Measurements from ENCODE around the gene PLCH2. TPM values are rescaled to one million over a fixed set of nuclear protein-coding genes. Genes with fewer than 3 reads are reported as not detected.

PLCH2 gene
- total RNA-seq, 1 experiment from 2014 or later = 0.27 TPM

- intact Hi-C loops (cut with micrococcal nuclease; ENCODE audit: unreplicated experiment) = no loop called here
- DNase-seq = no peak
- TF ChIP-seq CTCF (IDR thresholded peaks at IDR 0.05; ENCODE audit: insufficient read depth in 1 of 2, low read depth in 1 of 2, low read length in 1 of 2, severe bottlenecking in 1 of 2, unreplicated experiment in 1 of 2) = no peak
- ChIA-PET CTCF (interaction anchor here (0.6 kb wide), 1 partner anchor 51 kb away, joined by 5 read pairs; no protein-coding TSS in a partner anchor), POLR2A (interaction anchor here (0.7 kb wide), 1 partner anchor 9 kb away, joined by 4 read pairs; the partner anchor contains the start of gene PANK4)
- no peak overlapping the region for H3K4me3 Mint-ChIP-seq (ENCODE audit: unreplicated experiment)
- BruUV-seq (replicated peaks) = no TSS peak
- H3K4me1 Mint-ChIP-seq (ENCODE audit: low read depth, unreplicated experiment) = no peaks in the 10 kb centered on the region
- H3K36me3 Mint-ChIP-seq (ENCODE audit: insufficient read depth, unreplicated experiment) = no peaks in the 10 kb centered on the region
- H3K27me3 ChIP-seq (replicated peaks; ENCODE audit: control insufficient read depth, insufficient read depth, low read length) = peaks cover 3% of the 10 kb centered on the region
- no peak overlapping the region for H3K4me3 ChIP-seq (ENCODE audit: low read depth, low read length)
- H3K9me3 ChIP-seq = no peaks in the 10 kb centered on the region
- H3K36me3 ChIP-seq (ENCODE audit: control insufficient read depth, insufficient read depth, low read length) = no peaks in the 10 kb centered on the region
- no peaks in the 10 kb centered on the region for H3K4me1 ChIP-seq
- no peaks in the 10 kb centered on the region for H3K27me3 Mint-ChIP-seq (ENCODE audit: insufficient read depth, unreplicated experiment)
- H3K27ac Mint-ChIP-seq (ENCODE audit: unreplicated experiment) = no peak overlapping the region
- H3K9me3 Mint-ChIP-seq (ENCODE audit: unreplicated experiment) = no peaks in the 10 kb centered on the region
Observed at GRCh38 chr1:2535455-2535854, 59.4 kb downstream of the PLCH2 start.

GRCh38 chr1:2535981-2536380 lies 59.9 kb downstream of the PLCH2 start:
- no peaks in the 10 kb centered on the region for H3K36me3 ChIP-seq (ENCODE audit: control insufficient read depth, insufficient read depth, low read length)
- H3K36me3 Mint-ChIP-seq (ENCODE audit: insufficient read depth, unreplicated experiment) = no peaks in the 10 kb centered on the region
- H3K9me3 Mint-ChIP-seq (ENCODE audit: unreplicated experiment) = no peaks in the 10 kb centered on the region
- no peaks in the 10 kb centered on the region for H3K4me1 ChIP-seq
- H3K9me3 ChIP-seq = no peaks in the 10 kb centered on the region
- intact Hi-C loops (cut with micrococcal nuclease; ENCODE audit: unreplicated experiment) = no loop called here
- no peak for TF ChIP-seq CTCF (IDR thresholded peaks at IDR 0.05; ENCODE audit: insufficient read depth in 1 of 2, low read depth in 1 of 2, low read length in 1 of 2, severe bottlenecking in 1 of 2, unreplicated experiment in 1 of 2)
- H3K27ac Mint-ChIP-seq (ENCODE audit: unreplicated experiment) = no peak overlapping the region
- H3K4me3 Mint-ChIP-seq (ENCODE audit: unreplicated experiment) = no peak overlapping the region
- DNase-seq = no peak
- no peaks in the 10 kb centered on the region for H3K27me3 Mint-ChIP-seq (ENCODE audit: insufficient read depth, unreplicated experiment)
- CTCF ChIA-PET = no interaction called here
- H3K27me3 ChIP-seq (replicated peaks; ENCODE audit: control insufficient read depth, insufficient read depth, low read length) = peaks cover 1% of the 10 kb centered on the region; the same call in 1 of the 2 replicates
- H3K4me1 Mint-ChIP-seq (ENCODE audit: low read depth, unreplicated experiment) = no peaks in the 10 kb centered on the region
- H3K4me3 ChIP-seq (ENCODE audit: low read depth, low read length) = no peak overlapping the region
- POLR2A ChIA-PET = no interaction called here
- no TSS peak for BruUV-seq (replicated peaks)

GRCh38 chr1:2537784-2538115 lies 61.7 kb downstream of the PLCH2 start:
- DNase-seq = no peak
- Histone ChIP-seq H3K9me3 (no peaks in the 10 kb centered on the region), H3K4me3 (ENCODE audit: low read depth, low read length) (no peak overlapping the region), H3K36me3 (ENCODE audit: control insufficient read depth, insufficient read depth, low read length) (no peaks in the 10 kb centered on the region), H3K27me3 (replicated peaks; ENCODE audit: control insufficient read depth, insufficient read depth, low read length) (no peaks in the 10 kb centered on the region), H3K4me1 (no peaks in the 10 kb centered on the region)
- TF ChIP-seq CTCF (IDR thresholded peaks at IDR 0.05; ENCODE audit: insufficient read depth in 1 of 2, low read depth in 1 of 2, low read length in 1 of 2, severe bottlenecking in 1 of 2, unreplicated experiment in 1 of 2) = no peak
- CTCF ChIA-PET = interaction anchor here (0.6 kb wide), 1 partner anchor 126 kb away, joined by 3 read pairs; no protein-coding TSS in a partner anchor
- intact Hi-C loops (cut with micrococcal nuclease; ENCODE audit: unreplicated experiment) = no loop called here
- Mint-ChIP-seq H3K27me3 (ENCODE audit: insufficient read depth, unreplicated experiment) (no peaks in the 10 kb centered on the region), H3K9me3 (ENCODE audit: unreplicated experiment) (no peaks in the 10 kb centered on the region), H3K36me3 (ENCODE audit: insufficient read depth, unreplicated experiment) (no peaks in the 10 kb centered on the region), H3K27ac (ENCODE audit: unreplicated experiment) (no peak overlapping the region), H3K4me1 (ENCODE audit: low read depth, unreplicated experiment) (no peaks in the 10 kb centered on the region), H3K4me3 (ENCODE audit: unreplicated experiment) (no peak overlapping the region)
- no TSS peak for BruUV-seq (replicated peaks)
- POLR2A ChIA-PET = no interaction called here
